Ovary (tissue), 3 donors: Measurements from ENCODE around the gene OTUD7B.

Source experiments
- CTCF ChIP-seq, 3 donors: fragments of 450-650 bp in 2 of 3; fragments of 200-600 bp in 1 of 3; IDR thresholded peaks; one replicate each; pipeline versions ENCODE4 v1.5.1 to v1.8.0; 2016 to 2022; ENCODE audit warnings: antibody characterized with exemption in 3 of 3, mild to moderate bottlenecking in 1 of 3
- POLR2A ChIP-seq: fragments of 450-650 bp; IDR thresholded peaks from one replicate; pipeline ENCODE4 v1.6.1; 2017; ENCODE audit warnings: antibody characterized with exemption, mild to moderate bottlenecking, moderate library complexity
- donor health status: DM: no; HTN: no; CAD: no.

DNA sequence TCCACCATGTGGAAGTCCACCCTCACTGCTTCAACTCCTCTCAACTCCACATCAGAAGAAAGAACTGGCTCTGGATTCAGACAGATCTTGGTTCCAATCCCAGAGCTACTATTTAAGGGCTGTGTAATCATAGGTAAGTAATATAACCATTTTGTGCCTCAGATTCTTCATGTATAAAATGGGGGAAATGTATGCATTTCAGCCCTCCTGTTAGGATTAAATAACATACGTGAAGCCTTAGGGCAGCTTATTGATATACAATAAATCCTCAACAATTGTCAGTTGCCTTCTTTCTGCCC is 23.3 kb downstream of the OTUD7B start:
- TF ChIP-seq CTCF (IDR thresholded peaks at IDR 0.05) (no peak), POLR2A (no peak)
